Liver (tissue), 5 donors: Measurements from ENCODE around the gene TBC1D22B. TPM values are rescaled to one million over a fixed set of nuclear protein-coding genes. Genes with fewer than 3 reads are reported as not detected.

Source experiments
- polyA plus RNA-seq, 2 donors: library from polyadenylated mRNA; stranded (reverse) in 1 of 2; unstranded in 1 of 2; fragments of 200-250 nt in 1 of 2; fragments of >200 nt in 1 of 2; fragmentation: Nextera tagmentation in 1 of 2; extraction: Ambion mirVana in 1 of 2; gene quantifications; one replicate each; pipeline versions ENCODE4 v1.2.1 to v1.2.3, GENCODE V29; 2013 to 2015
- small RNA-seq: library from RNA; depleted of rRNA; stranded (forward); fragments of <200 nt; gene quantifications from one replicate; pipeline ENCODE3, GENCODE V24; 2014
- total RNA-seq, 2 donors: library from RNA; depleted of rRNA; stranded (reverse); fragments of >200 nt; gene quantifications; one replicate each; pipeline ENCODE4 v1.2.3, GENCODE V29; 2014
- donor health status: healthy.
- donor health status: healthy.
- donor health status: healthy.

The TBC1D22B gene
- total and polyA plus RNA-seq, 4 donors = 1.4 to 10.7 (median 1.9) TPM

Small RNAs within 50 kb of the gene (small RNA-seq; reads per million reads assigned to genes)
- not detected for gene AL096712.1
- gene RN7SL273P = not detected

Other genes starting within 250 kb of the TBC1D22B start
- 100 to 1,000 TPM in 1 of 2 donors, 10 to 100 TPM in 1; 10.9 to 141 TPM for gene PIM1, start 87.6 kb upstream of the TBC1D22B start, total RNA-seq
- gene PIM1, start 87.6 kb upstream of the TBC1D22B start, polyA plus RNA-seq = 10 to 100 TPM in 1 of 2 donors, 1 to 10 TPM in 1; 5.5 to 10.4 TPM
- 1 to 10 TPM in 1 of 2 donors, under 1 TPM in 1; 0.67 to 3.2 TPM for gene TMEM217, start 372 bp downstream of the TBC1D22B start, total RNA-seq
- under 1 TPM; 0.39 to 0.57 TPM for gene TMEM217, start 372 bp downstream of the TBC1D22B start, polyA plus RNA-seq
- 1 to 10 TPM; 8.5 to 9.9 TPM for gene RNF8, start 96.2 kb downstream of the TBC1D22B start, total RNA-seq
- 1 to 10 TPM; 6.1 to 6.5 TPM for gene RNF8, start 96.2 kb downstream of the TBC1D22B start, polyA plus RNA-seq
- gene CMTR1, start 175.4 kb downstream of the TBC1D22B start, total RNA-seq = 10 to 100 TPM; 25.4 to 25.5 TPM
- 10 to 100 TPM in 1 of 2 donors, 1 to 10 TPM in 1; 4.7 to 12.2 TPM for gene CMTR1, start 175.4 kb downstream of the TBC1D22B start, polyA plus RNA-seq
- 10 to 100 TPM; 14.1 to 41.0 TPM for gene CCDC167, start 242.1 kb downstream of the TBC1D22B start, total RNA-seq
- gene CCDC167, start 242.1 kb downstream of the TBC1D22B start, polyA plus RNA-seq = 10 to 100 TPM; 44.3 to 54.8 TPM